ENCODE data around the gene ORC6.

The ORC6 gene

DNA sequence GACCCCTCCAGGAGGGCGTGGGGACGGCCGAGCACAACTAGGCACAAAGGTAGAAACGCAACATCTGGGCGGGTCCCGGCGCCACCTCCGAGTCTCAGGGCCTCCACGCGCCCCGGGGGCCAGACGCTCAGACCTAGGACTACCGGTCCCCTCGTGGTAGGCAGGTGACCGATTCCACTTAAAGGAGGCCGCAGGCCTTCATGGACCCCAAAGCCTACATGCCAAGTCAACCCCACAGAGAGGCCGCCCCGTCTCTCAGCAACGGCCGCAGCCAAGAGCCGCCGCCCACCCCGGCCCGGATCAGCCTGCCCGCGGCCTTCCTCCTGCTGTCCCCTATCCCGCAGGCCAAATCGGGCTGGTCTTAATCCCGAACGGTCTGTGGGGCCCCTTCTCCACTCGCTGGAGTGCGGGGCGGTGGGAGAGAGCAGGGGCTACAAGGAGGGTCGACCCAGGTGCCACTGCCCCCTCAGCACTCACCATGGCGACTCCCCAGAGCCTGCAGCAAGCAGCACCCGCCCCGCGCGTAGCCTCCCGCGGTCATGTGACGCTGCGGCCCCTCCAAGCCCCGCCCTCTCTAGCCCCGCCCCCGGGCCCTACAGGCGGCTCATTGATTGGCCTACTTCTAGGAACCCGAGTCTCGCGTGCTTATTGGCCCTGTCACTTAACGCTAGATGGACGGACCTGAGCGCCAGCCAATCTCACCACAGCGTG lies 650 bp upstream of the ORC6 start, which contains the start of gene VPS35 (continued):
- no peak for TF ChIP-seq MZF1 (tag by site-specific recombination; IDR thresholded peaks at IDR 0.05; ENCODE audit: borderline replicate concordance)
- TF ChIP-seq, protein P1, sequence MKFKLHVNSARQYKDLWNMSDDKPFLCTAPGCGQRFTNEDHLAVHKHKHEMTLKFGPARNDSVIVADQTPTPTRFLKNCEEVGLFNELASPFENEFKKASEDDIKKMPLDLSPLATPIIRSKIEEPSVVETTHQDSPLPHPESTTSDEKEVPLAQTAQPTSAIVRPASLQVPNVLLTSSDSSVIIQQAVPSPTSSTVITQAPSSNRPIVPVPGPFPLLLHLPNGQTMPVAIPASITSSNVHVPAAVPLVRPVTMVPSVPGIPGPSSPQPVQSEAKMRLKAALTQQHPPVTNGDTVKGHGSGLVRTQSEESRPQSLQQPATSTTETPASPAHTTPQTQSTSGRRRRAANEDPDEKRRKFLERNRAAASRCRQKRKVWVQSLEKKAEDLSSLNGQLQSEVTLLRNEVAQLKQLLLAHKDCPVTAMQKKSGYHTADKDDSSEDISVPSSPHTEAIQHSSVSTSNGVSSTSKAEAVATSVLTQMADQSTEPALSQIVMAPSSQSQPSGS (tag by site-specific recombination; IDR thresholded peaks at IDR 0.05; ENCODE audit: low read depth) = no peak
- TF ChIP-seq ZNF157 (tag by site-specific recombination; IDR thresholded peaks at IDR 0.05) = no peak
- no peak for TF ChIP-seq MEIS1 (CRISPR knock-in tag; IDR thresholded peaks at IDR 0.05; ENCODE audit: borderline replicate concordance)
- no peak for TF ChIP-seq HOXA7 (CRISPR knock-in tag; IDR thresholded peaks at IDR 0.05; ENCODE audit: borderline replicate concordance)
- TF ChIP-seq ZNF561 (tag by site-specific recombination; IDR thresholded peaks at IDR 0.05; ENCODE audit: borderline replicate concordance) = peak; percentile 76; the same call in 1 of the 2 replicates
- no peak for TF ChIP-seq ZNF48 (tag by site-specific recombination; IDR thresholded peaks at IDR 0.05)
- TF ChIP-seq ZNF621 (tag by site-specific recombination; IDR thresholded peaks at IDR 0.05) = no peak
- peak; percentile 75 for TF ChIP-seq CTCF (tag by site-specific recombination; IDR thresholded peaks at IDR 0.05)
- TF ChIP-seq ZNF394 (tag by site-specific recombination; IDR thresholded peaks at IDR 0.05; ENCODE audit: borderline replicate concordance) = peak; percentile 50; the same call in 1 of the 2 replicates
- TF ChIP-seq SCRT2 (tag by site-specific recombination; IDR thresholded peaks at IDR 0.05) = no peak
- no peak for TF ChIP-seq ZNF639 (tag by site-specific recombination; IDR thresholded peaks at IDR 0.05)
- TF ChIP-seq ZIC2 (tag by site-specific recombination; IDR thresholded peaks at IDR 0.05) = 0 out of 2 replicates have a peak, but pooled peaks have one; percentile 23
- TF ChIP-seq, protein P2, sequence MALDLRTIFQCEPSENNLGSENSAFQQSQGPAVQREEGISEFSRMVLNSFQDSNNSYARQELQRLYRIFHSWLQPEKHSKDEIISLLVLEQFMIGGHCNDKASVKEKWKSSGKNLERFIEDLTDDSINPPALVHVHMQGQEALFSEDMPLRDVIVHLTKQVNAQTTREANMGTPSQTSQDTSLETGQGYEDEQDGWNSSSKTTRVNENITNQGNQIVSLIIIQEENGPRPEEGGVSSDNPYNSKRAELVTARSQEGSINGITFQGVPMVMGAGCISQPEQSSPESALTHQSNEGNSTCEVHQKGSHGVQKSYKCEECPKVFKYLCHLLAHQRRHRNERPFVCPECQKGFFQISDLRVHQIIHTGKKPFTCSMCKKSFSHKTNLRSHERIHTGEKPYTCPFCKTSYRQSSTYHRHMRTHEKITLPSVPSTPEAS (tag by site-specific recombination; IDR thresholded peaks at IDR 0.05) = no peak
- TF ChIP-seq, protein P3, sequence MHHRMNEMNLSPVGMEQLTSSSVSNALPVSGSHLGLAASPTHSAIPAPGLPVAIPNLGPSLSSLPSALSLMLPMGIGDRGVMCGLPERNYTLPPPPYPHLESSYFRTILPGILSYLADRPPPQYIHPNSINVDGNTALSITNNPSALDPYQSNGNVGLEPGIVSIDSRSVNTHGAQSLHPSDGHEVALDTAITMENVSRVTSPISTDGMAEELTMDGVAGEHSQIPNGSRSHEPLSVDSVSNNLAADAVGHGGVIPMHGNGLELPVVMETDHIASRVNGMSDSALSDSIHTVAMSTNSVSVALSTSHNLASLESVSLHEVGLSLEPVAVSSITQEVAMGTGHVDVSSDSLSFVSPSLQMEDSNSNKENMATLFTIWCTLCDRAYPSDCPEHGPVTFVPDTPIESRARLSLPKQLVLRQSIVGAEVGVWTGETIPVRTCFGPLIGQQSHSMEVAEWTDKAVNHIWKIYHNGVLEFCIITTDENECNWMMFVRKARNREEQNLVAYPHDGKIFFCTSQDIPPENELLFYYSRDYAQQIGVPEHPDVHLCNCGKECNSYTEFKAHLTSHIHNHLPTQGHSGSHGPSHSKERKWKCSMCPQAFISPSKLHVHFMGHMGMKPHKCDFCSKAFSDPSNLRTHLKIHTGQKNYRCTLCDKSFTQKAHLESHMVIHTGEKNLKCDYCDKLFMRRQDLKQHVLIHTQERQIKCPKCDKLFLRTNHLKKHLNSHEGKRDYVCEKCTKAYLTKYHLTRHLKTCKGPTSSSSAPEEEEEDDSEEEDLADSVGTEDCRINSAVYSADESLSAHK (tag by site-specific recombination; IDR thresholded peaks at IDR 0.05) = no peak
- no peak for TF ChIP-seq ZNF362 (tag by site-specific recombination; IDR thresholded peaks at IDR 0.05)
- peak; percentile 32; the same call in 1 of the 2 replicates for TF ChIP-seq ZNF324 (tag by site-specific recombination; IDR thresholded peaks at IDR 0.05)
- peak; percentile 76; the same call in 1 of the 2 replicates for TF ChIP-seq KLF1 (tag by site-specific recombination; IDR thresholded peaks at IDR 0.05)
- no peak for TF ChIP-seq GLI4 (tag by site-specific recombination; IDR thresholded peaks at IDR 0.05)
- no peak for TF ChIP-seq OVOL3 (tag by site-specific recombination; IDR thresholded peaks at IDR 0.05)
- TF ChIP-seq, protein P4, sequence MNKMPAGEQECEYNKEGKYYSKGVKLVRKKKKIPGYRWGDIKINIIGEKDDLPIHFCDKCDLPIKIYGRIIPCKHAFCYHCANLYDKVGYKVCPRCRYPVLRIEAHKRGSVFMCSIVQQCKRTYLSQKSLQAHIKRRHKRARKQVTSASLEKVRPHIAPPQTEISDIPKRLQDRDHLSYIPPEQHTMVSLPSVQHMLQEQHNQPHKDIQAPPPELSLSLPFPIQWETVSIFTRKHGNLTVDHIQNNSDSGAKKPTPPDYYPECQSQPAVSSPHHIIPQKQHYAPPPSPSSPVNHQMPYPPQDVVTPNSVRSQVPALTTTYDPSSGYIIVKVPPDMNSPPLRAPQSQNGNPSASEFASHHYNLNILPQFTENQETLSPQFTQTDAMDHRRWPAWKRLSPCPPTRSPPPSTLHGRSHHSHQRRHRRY (tag by site-specific recombination; IDR thresholded peaks at IDR 0.05) = no peak
- TF ChIP-seq ZNF624 (tag by site-specific recombination; IDR thresholded peaks at IDR 0.05) = no peak
- TF ChIP-seq REPIN1 (tag by site-specific recombination; IDR thresholded peaks at IDR 0.05; ENCODE audit: low read depth) = 0 out of 2 replicates have a peak, but pooled peaks have one; percentile 30
- no peak; the same call in 1 of the 2 replicates for TF ChIP-seq ZNF843 (tag by site-specific recombination; IDR thresholded peaks at IDR 0.05)
- TF ChIP-seq ZNF23 (tag by site-specific recombination; IDR thresholded peaks at IDR 0.05; ENCODE audit: borderline replicate concordance) = no peak
- TF ChIP-seq ZNF398 (tag by site-specific recombination; IDR thresholded peaks at IDR 0.05) = peak; percentile 51; the same call in 1 of the 2 replicates
- no peak for TF ChIP-seq ZNF174 (tag by site-specific recombination; IDR thresholded peaks at IDR 0.05)

All from HEK293 (cell line).